Osteocyte (in vitro differentiated cells): ENCODE results near the gene CES4A. TPM values are rescaled to one million over a fixed set of nuclear protein-coding genes. Genes with fewer than 3 reads are reported as not detected.
"Not testable (repeated sequence)": the region's sequence is repeated elsewhere in the genome, so short reads cannot be mapped to it uniquely, and the experiment has no call there.

Experiments
- DNase-seq: peaks from one replicate; pipeline ENCODE4 v3.0.0; 2021; ENCODE audit warnings: mixed read lengths; ENCODE audit not compliant: unreplicated experiment; ENCODE audit errors: extremely low spot score
- H3K27ac Mint-ChIP-seq: one replicate; pipeline ENCODE4 v1.8.0; 2021; ENCODE audit warnings: mild to moderate bottlenecking, mixed read lengths; ENCODE audit not compliant: unreplicated experiment
- H3K27me3 Mint-ChIP-seq: one replicate; pipeline ENCODE4 v1.8.0; 2021; ENCODE audit warnings: mixed read lengths; ENCODE audit not compliant: unreplicated experiment
- H3K36me3 Mint-ChIP-seq: one replicate; pipeline ENCODE4 v1.8.0; 2021; ENCODE audit warnings: mixed read lengths; ENCODE audit not compliant: unreplicated experiment
- H3K4me1 Mint-ChIP-seq: one replicate; pipeline ENCODE4 v1.8.0; 2021; ENCODE audit warnings: mixed read lengths; ENCODE audit not compliant: unreplicated experiment
- H3K4me3 Mint-ChIP-seq: one replicate; pipeline ENCODE4 v1.8.0; 2021; ENCODE audit warnings: mild to moderate bottlenecking, moderate library complexity, mixed read lengths; ENCODE audit not compliant: unreplicated experiment
- H3K9me3 Mint-ChIP-seq: one replicate; pipeline ENCODE4 v1.8.0; 2021; ENCODE audit warnings: mixed read lengths; ENCODE audit not compliant: unreplicated experiment
- CTCF ChIP-seq: fragments of 200-600 bp; sonication (generic); IDR thresholded peaks from 2 replicates; pipeline ENCODE4 v1.5.0; 2021; ENCODE audit warnings: antibody characterized with exemption, mild to moderate bottlenecking, moderate library complexity
- total RNA-seq: library from RNA; stranded (reverse); gene quantifications from 2 replicates; pipeline ENCODE4 v1.2.1, GENCODE V29; 2021

CES4A gene
- total RNA-seq, 1 donor from 2014 or later, result 3.8 TPM

GRCh38 chr16:66979011-66979717, 9.2 kb upstream of the CES4A start:
- no peak overlapping the region for H3K4me3 Mint-ChIP-seq
- H3K9me3 Mint-ChIP-seq, result no peaks in the 10 kb centered on the region
- peaks cover 11% of the 10 kb centered on the region for H3K27me3 Mint-ChIP-seq
- H3K4me1 Mint-ChIP-seq, result no peaks in the 10 kb centered on the region
- no peak for DNase-seq
- H3K36me3 Mint-ChIP-seq, result no peaks in the 10 kb centered on the region
- H3K27ac Mint-ChIP-seq, result no peak overlapping the region
- no peak for TF ChIP-seq CTCF

- no peak overlapping the region for H3K4me3 Mint-ChIP-seq
- no peak for DNase-seq
- no peaks in the 10 kb centered on the region for H3K9me3 Mint-ChIP-seq
- no peak for TF ChIP-seq CTCF
- no peaks in the 10 kb centered on the region for H3K4me1 Mint-ChIP-seq
- no peak overlapping the region for H3K27ac Mint-ChIP-seq
- H3K27me3 Mint-ChIP-seq, result peaks cover 11% of the 10 kb centered on the region
- no peaks in the 10 kb centered on the region for H3K36me3 Mint-ChIP-seq
Observed at GRCh38 chr16:66983033-66983432, 5.4 kb upstream of the CES4A start.

GRCh38 chr16:66984892-66985311, 3.5 kb upstream of the CES4A start:
- peaks cover 13% of the 10 kb centered on the region for H3K27me3 Mint-ChIP-seq
- no peak overlapping the region for H3K27ac Mint-ChIP-seq
- H3K9me3 Mint-ChIP-seq, result no peaks in the 10 kb centered on the region
- H3K4me3 Mint-ChIP-seq, result no peak overlapping the region
- no peak for DNase-seq
- no peak for TF ChIP-seq CTCF
- H3K36me3 Mint-ChIP-seq, result no peaks in the 10 kb centered on the region
- H3K4me1 Mint-ChIP-seq, result no peaks in the 10 kb centered on the region

GRCh38 chr16:66986559-66986958, 1.8 kb upstream of the CES4A start:
- no peak overlapping the region for H3K27ac Mint-ChIP-seq
- H3K9me3 Mint-ChIP-seq, result no peaks in the 10 kb centered on the region
- no peak for DNase-seq
- no peaks in the 10 kb centered on the region for H3K36me3 Mint-ChIP-seq
- no peak overlapping the region for H3K4me3 Mint-ChIP-seq
- TF ChIP-seq CTCF, result no peak
- no peaks in the 10 kb centered on the region for H3K4me1 Mint-ChIP-seq
- peaks cover 12% of the 10 kb centered on the region for H3K27me3 Mint-ChIP-seq

- no peaks in the 10 kb centered on the region for H3K4me1 Mint-ChIP-seq
- TF ChIP-seq CTCF, result no peak
- H3K4me3 Mint-ChIP-seq, result no peak overlapping the region
- H3K36me3 Mint-ChIP-seq, result no peaks in the 10 kb centered on the region
- no peak overlapping the region for H3K27ac Mint-ChIP-seq
- DNase-seq, result no peak
- H3K9me3 Mint-ChIP-seq, result no peaks in the 10 kb centered on the region
- peaks cover 6% of the 10 kb centered on the region for H3K27me3 Mint-ChIP-seq
Observed at GRCh38 chr16:66991545-66992077, 3.2 kb downstream of the CES4A start.

GRCh38 chr16:66993558-66993957, 5.2 kb downstream of the CES4A start:
- H3K27ac Mint-ChIP-seq, H3K4me3 Mint-ChIP-seq, H3K27me3 Mint-ChIP-seq, DNase-seq, H3K9me3 Mint-ChIP-seq, H3K36me3 Mint-ChIP-seq, H3K4me1 Mint-ChIP-seq: not testable (repeated sequence)
